Kidney (tissue), 14 donors: Measurements from ENCODE around the gene FOLR3. TPM values are rescaled to one million over a fixed set of nuclear protein-coding genes. Genes with fewer than 3 reads are reported as not detected.
"Not testable (repeated sequence)": the region's sequence is repeated elsewhere in the genome, so short reads cannot be mapped to it uniquely, and the experiment has no call there.

Source experiments
- DNase-seq, 5 donors: peaks; one replicate each; pipeline ENCODE4 v3.0.0-alpha.2; 2013 to 2020
- FAIRE-seq: peaks from 2 replicates; lab custom pipeline; 2012; peaks lifted over from hg19 to GRCh38; lab: Jason Lieb, UNC
- H3K27ac ChIP-seq, 2 donors: one replicate each; pipeline ENCODE4 v1.7.0; 2013; ENCODE audit warnings: low read depth in 2 of 2, low read length in 2 of 2, inconsistent platforms in 1 of 2
- H3K27me3 ChIP-seq: one replicate; pipeline ENCODE4 v1.7.1; 2013; ENCODE audit warnings: low read length, inconsistent platforms; ENCODE audit not compliant: control insufficient read depth, insufficient read depth
- H3K36me3 ChIP-seq, 3 donors: one replicate each; pipeline versions ENCODE4 v1.7.0 to v1.7.1; 2013; ENCODE audit warnings: low read length in 3 of 3, control low read depth in 1 of 3, inconsistent platforms in 1 of 3; ENCODE audit not compliant: insufficient read depth in 3 of 3, control insufficient read depth in 2 of 3
- H3K4me1 ChIP-seq, 3 donors: one replicate each; pipeline versions ENCODE4 v1.7.0 to v1.7.1; 2013; ENCODE audit warnings: low read length in 3 of 3, inconsistent platforms in 1 of 3, low read depth in 1 of 3; ENCODE audit not compliant: control insufficient read depth in 2 of 3, insufficient read depth in 2 of 3
- H3K4me3 ChIP-seq, 3 donors: one replicate each; pipeline versions ENCODE4 v1.7.0 to v1.8.1; 2013; ENCODE audit warnings: low read length in 3 of 3, control low read depth in 1 of 3, inconsistent platforms in 1 of 3
- H3K9ac ChIP-seq, 3 donors: one replicate each; pipeline versions ENCODE4 v1.7.0 to v1.7.1; 2013; ENCODE audit warnings: low read length in 3 of 3, control low read depth in 1 of 3, inconsistent platforms in 1 of 3
- H3K9me3 ChIP-seq, 3 donors: one replicate each; pipeline versions ENCODE4 v1.7.0 to v1.7.1; 2013; ENCODE audit warnings: low read length in 3 of 3, control low read depth in 1 of 3, inconsistent platforms in 1 of 3; ENCODE audit not compliant: control insufficient read depth in 2 of 3, insufficient read depth in 1 of 3
- CTCF ChIP-seq: IDR thresholded peaks from 3 replicates; pipeline ENCODE4 v1.5.1; 2012; ENCODE audit warnings: mild to moderate bottlenecking, moderate library complexity, borderline replicate concordance; ENCODE audit not compliant: insufficient read depth; ENCODE audit errors: extremely low read depth
- intact Hi-C: fragments of 100-400 bp; cut with DNase I; formaldehyde crosslinking; loops from one replicate; pipeline ENCODE4 v1.11.1; 2022
- polyA plus RNA-seq: library from polyadenylated mRNA; stranded (reverse); fragments of 350-450 nt; fragmentation: Illumina TruSeq; extraction: RNeasy Lipid Tissue Mini Kit (QIAGEN cat#74804); gene quantifications from one replicate; pipeline ENCODE4 v1.2.3, GENCODE V29; 2014; ENCODE audit warnings: low read depth, low replicate concordance; ENCODE audit not compliant: insufficient read depth
- total RNA-seq: library from RNA; stranded (reverse); fragmentation: NEBNext Ultra II Directional; extraction: Animal tissue kit (Norgen Biotek cat#: 25700); gene quantifications from one replicate; pipeline ENCODE4 v1.2.1, GENCODE V29; 2021
- donor health status: control.
- donor health status: control.
- donor health status: control.
- donor health status: control.
- donor health status: control.
- donor health status: DM: yes; HTN: yes; CAD: no.
- donor health status: Normal renal cell carcinoma (clear cell type).

The FOLR3 gene
- total and polyA plus RNA-seq, 2 donors from 2014 or later, result 17.5 to 65.0 TPM

- peak overlapping the region in 1 of 3 donors; percentile 29 for H3K4me3 ChIP-seq
- H3K36me3 ChIP-seq, result no peaks in the 10 kb centered on the region
- no peaks in the 10 kb centered on the region for H3K9me3 ChIP-seq
- no peak overlapping the region for H3K27ac ChIP-seq
- no peaks in the 10 kb centered on the region for H3K27me3 ChIP-seq
- no peaks in the 10 kb centered on the region for H3K4me1 ChIP-seq
- TF ChIP-seq CTCF, result no peak
- intact Hi-C loops, result no loop called here
- no peak for FAIRE-seq
- no peak for DNase-seq
- H3K9ac ChIP-seq, result no peak overlapping the region
These were observed 4.0 kb downstream of the FOLR3 start for GRCh38 chr11:72139500-72139899.

- no peak for TF ChIP-seq CTCF
These were observed 5.1 kb downstream of the FOLR3 start for GRCh38 chr11:72140661-72141060.

GRCh38 chr11:72141066-72141465 is 5.5 kb downstream of the FOLR3 start:
- no peak for TF ChIP-seq CTCF
- H3K9ac ChIP-seq, result no peak overlapping the region
- no peaks in the 10 kb centered on the region for H3K27me3 ChIP-seq
- H3K36me3 ChIP-seq, result no peaks in the 10 kb centered on the region
- intact Hi-C loops, result no loop called here
- H3K4me1 ChIP-seq, result no peaks in the 10 kb centered on the region
- no peak for FAIRE-seq
- DNase-seq, result no peak
- no peaks in the 10 kb centered on the region for H3K9me3 ChIP-seq
- no peak overlapping the region for H3K27ac ChIP-seq
- H3K4me3 ChIP-seq, result no peak overlapping the region

More at GRCh38 chr11:72140661-72141060, 5.1 kb downstream of the FOLR3 start:
- no peaks in the 10 kb centered on the region for H3K27me3 ChIP-seq
- FAIRE-seq (no peak), DNase-seq (no peak)
- intact Hi-C loops, result no loop called here
- no peaks in the 10 kb centered on the region for H3K36me3 ChIP-seq
- H3K27ac ChIP-seq, result no peak overlapping the region
- no peaks in the 10 kb centered on the region for H3K9me3 ChIP-seq
- H3K9ac ChIP-seq, result no peak overlapping the region
- no peak overlapping the region for H3K4me3 ChIP-seq
- no peaks in the 10 kb centered on the region for H3K4me1 ChIP-seq

GRCh38 chr11:72142086-72142485 is 6.6 kb downstream of the FOLR3 start:
- DNase-seq, H3K36me3 ChIP-seq, H3K27me3 ChIP-seq, intact Hi-C loops, H3K9me3 ChIP-seq, H3K9ac ChIP-seq, H3K4me3 ChIP-seq, H3K4me1 ChIP-seq, H3K27ac ChIP-seq, FAIRE-seq: not testable (repeated sequence)

GRCh38 chr11:72142543-72142942 is 7.0 kb downstream of the FOLR3 start:
- H3K4me3 ChIP-seq, intact Hi-C loops, H3K9ac ChIP-seq, FAIRE-seq, H3K36me3 ChIP-seq, H3K9me3 ChIP-seq, H3K27me3 ChIP-seq, H3K27ac ChIP-seq, DNase-seq, H3K4me1 ChIP-seq: not testable (repeated sequence)
